Left lung (tissue), 10 donors: ENCODE data around the gene AP5Z1. TPM values are rescaled to one million over a fixed set of nuclear protein-coding genes. Genes with fewer than 3 reads are reported as not detected.

Experiments
- ATAC-seq: fragments of 200-7000 bp; cut with Tn5 transposase; one replicate; pipeline ENCODE4 v1.9.1; 2020; ENCODE audit warnings: moderate library complexity
- DNase-seq, 4 donors: peaks; one replicate each; pipeline ENCODE4 v3.0.0-alpha.2; 2013 to 2020
- H3K27ac ChIP-seq, 2 donors: fragments of 200-600 bp; sonication (generic) in 1 of 2; one replicate each; pipeline versions ENCODE4 v1.5.0 to v1.8.0; 2020 to 2021
- H3K27me3 ChIP-seq, 2 donors: fragments of 200-600 bp; sonication (generic) in 1 of 2; one replicate each; pipeline versions ENCODE4 v1.5.0 to v1.8.0; 2020 to 2021
- H3K36me3 ChIP-seq, 2 donors: fragments of 200-600 bp; sonication (generic) in 1 of 2; one replicate each; pipeline versions ENCODE4 v1.5.0 to v1.8.0; 2020 to 2021
- H3K4me1 ChIP-seq, 2 donors: fragments of 200-600 bp; one replicate each; pipeline ENCODE4 v1.8.0; 2021
- H3K4me3 ChIP-seq, 2 donors: fragments of 200-600 bp; sonication (generic) in 1 of 2; one replicate each; pipeline versions ENCODE4 v1.5.0 to v1.8.0; 2020 to 2021; ENCODE audit warnings: mild to moderate bottlenecking in 1 of 2
- H3K9me3 ChIP-seq, 2 donors: fragments of 200-600 bp; sonication (generic) in 1 of 2; one replicate each; pipeline versions ENCODE4 v1.5.0 to v1.8.0; 2020 to 2021
- CTCF ChIP-seq, 2 donors: fragments of 200-600 bp; sonication (generic) in 1 of 2; IDR thresholded peaks; one replicate each; pipeline versions ENCODE4 v1.5.0 to v1.8.0; 2021; ENCODE audit warnings: antibody characterized with exemption in 2 of 2
- intact Hi-C, 2 donors: fragments of 100-400 bp; cut with DNase I; formaldehyde crosslinking; loops; one replicate each; pipeline versions ENCODE4 v1.11.2 to v1.14.2; 2022
- polyA plus RNA-seq, 6 donors: library from polyadenylated mRNA; unstranded; fragments of 120-200 nt; gene quantifications; one replicate each; pipeline ENCODE4 v1.2.1, GENCODE V29; 2013; ENCODE audit not compliant: insufficient read length in 6 of 6
- total RNA-seq, 2 donors: library from RNA; stranded (reverse); fragmentation: NEBNext Ultra II Directional; extraction: Animal tissue kit (Norgen Biotek cat#: 25700); gene quantifications; one replicate each; pipeline ENCODE4 v1.2.1, GENCODE V29; 2021
- donor health status: DM: no; HTN: yes; CAD: no.
- donor health status: DM: no; HTN: no; CAD: no.

AP5Z1 gene
- total and polyA plus RNA-seq, 8 donors: 16.9 to 49.5 (median 22.5) TPM

GRCh38 chr7:4739528-4739992 lies 35.9 kb upstream of the AP5Z1 start:
- ATAC-seq: peak; percentile 41
- peak in 1 of 4 donors; percentile 57 for DNase-seq
- peak overlapping the region in 1 of 2 donors; percentile 19 for H3K4me3 ChIP-seq

GRCh38 chr7:4740796-4741195 lies 34.6 kb upstream of the AP5Z1 start:
- intact Hi-C loops: loop anchor here in 1 of 2 donors (10.0 kb wide), 1 partner anchor 56 kb away; the partner anchor contains the start of gene FOXK1
- H3K4me3 ChIP-seq: no peak overlapping the region
- H3K9me3 ChIP-seq: no peaks in the 10 kb centered on the region
- TF ChIP-seq CTCF (IDR thresholded peaks at IDR 0.05): no peak
- H3K27me3 ChIP-seq: no peaks in the 10 kb centered on the region
- H3K4me1 ChIP-seq: peaks cover 32 to 71% of the 10 kb centered on the region in 2 donors
- H3K36me3 ChIP-seq: peaks cover 0 to 25% of the 10 kb centered on the region in 2 donors
- no peak overlapping the region for H3K27ac ChIP-seq
- no peak for ATAC-seq
- no peak for DNase-seq

More at GRCh38 chr7:4739528-4739992, 35.9 kb upstream of the AP5Z1 start:
- Histone ChIP-seq H3K4me1 (peaks cover 30 to 61% of the 10 kb centered on the region in 2 donors), H3K27ac (peak overlapping the region; percentile 71 to 80), H3K9me3 (no peaks in the 10 kb centered on the region), H3K27me3 (no peaks in the 10 kb centered on the region), H3K36me3 (peaks cover 0 to 25% of the 10 kb centered on the region in 2 donors)
- intact Hi-C loops: no loop called here
- no peak for TF ChIP-seq CTCF (IDR thresholded peaks at IDR 0.05)

GRCh38 chr7:4742051-4742573 lies 33.3 kb upstream of the AP5Z1 start:
- DNase-seq (no peak), ATAC-seq (no peak)
- intact Hi-C loops: loop anchor here in 1 of 2 donors (10.0 kb wide), 1 partner anchor 57 kb away; the partner anchor contains the start of gene FOXK1
- no peaks in the 10 kb centered on the region for H3K27me3 ChIP-seq
- peaks cover 0 to 25% of the 10 kb centered on the region in 2 donors for H3K36me3 ChIP-seq
- TF ChIP-seq CTCF (IDR thresholded peaks at IDR 0.05): no peak
- H3K4me1 ChIP-seq: peaks cover 41 to 73% of the 10 kb centered on the region in 2 donors
- no peak overlapping the region for H3K4me3 ChIP-seq
- peak overlapping the region in 1 of 2 donors; percentile 91 for H3K27ac ChIP-seq
- no peaks in the 10 kb centered on the region for H3K9me3 ChIP-seq

- no peaks in the 10 kb centered on the region for H3K9me3 ChIP-seq
- intact Hi-C loops: loop anchor here in 1 of 2 donors (10.0 kb wide), 1 partner anchor 58 kb away; the partner anchor contains the start of gene FOXK1
- peak overlapping the region; percentile 91 to 93 for H3K27ac ChIP-seq
- DNase-seq (no peak), ATAC-seq (no peak)
- H3K4me1 ChIP-seq: peaks cover 46 to 73% of the 10 kb centered on the region in 2 donors
- no peak overlapping the region for H3K4me3 ChIP-seq
- no peaks in the 10 kb centered on the region for H3K27me3 ChIP-seq
- no peak for TF ChIP-seq CTCF (IDR thresholded peaks at IDR 0.05)
- peaks cover 0 to 25% of the 10 kb centered on the region in 2 donors for H3K36me3 ChIP-seq
Measured at GRCh38 chr7:4742852-4743251, 32.6 kb upstream of the AP5Z1 start.
